Memory B cell (primary cell): ENCODE results near the gene SMPDL3B.
A peak's percentile ranks its signal among the peaks of the same experiment; 100 is the strongest.

Experiments
- ATAC-seq: fragments of 150-1000 bp; cut with Tn5 transposase; 2 replicates; pipeline ENCODE4 v1.10.0; 2021; ENCODE audit warnings: low read depth, mild to moderate bottlenecking, moderate library complexity
- DNase-seq, 2 donors: peaks; one replicate each; pipeline ENCODE4 v3.0.0; 2022; ENCODE audit warnings: low spot score in 2 of 2
- H3K27ac Mint-ChIP-seq: one replicate; pipeline ENCODE4 v1.8.0; 2022; ENCODE audit warnings: mild to moderate bottlenecking, moderate library complexity, mixed read lengths
- H3K27me3 Mint-ChIP-seq: one replicate; pipeline ENCODE4 v1.8.0; 2022; ENCODE audit warnings: mixed read lengths
- H3K36me3 Mint-ChIP-seq: one replicate; pipeline ENCODE4 v1.8.0; 2022; ENCODE audit warnings: mild to moderate bottlenecking, mixed read lengths
- H3K4me1 Mint-ChIP-seq: one replicate; pipeline ENCODE4 v1.8.0; 2022; ENCODE audit warnings: mixed read lengths
- H3K4me3 Mint-ChIP-seq: one replicate; pipeline ENCODE4 v1.8.0; 2022; ENCODE audit warnings: mild to moderate bottlenecking, moderate library complexity, mixed read lengths
- H3K9me3 Mint-ChIP-seq: one replicate; pipeline ENCODE4 v1.8.0; 2022; ENCODE audit warnings: mixed read lengths

Gene SMPDL3B

GRCh38 chr1:27934818-27935549 lies at the start of gene SMPDL3B:
Gene SMPDL3B (plus strand): TSS chr1:27935000. CDS start chr1:27935184, 184 bp downstream.
- no peak within 1 kb of the TSS for H3K4me3 Mint-ChIP-seq
- H3K27ac Mint-ChIP-seq = no peak within 1 kb of the TSS
- DNase-seq (no peak), ATAC-seq (no peak)
- H3K9me3 Mint-ChIP-seq = no peaks in the 10 kb centered on the region
- H3K4me1 Mint-ChIP-seq = peaks cover 17% of the 10 kb centered on the region
- peaks cover 2% of the 10 kb centered on the region for H3K36me3 Mint-ChIP-seq
- H3K27me3 Mint-ChIP-seq = peaks cover 13% of the 10 kb centered on the region

GRCh38 chr1:27885114-27885528 lies 49.7 kb upstream of the SMPDL3B start:
- H3K9me3 Mint-ChIP-seq = no peaks in the 10 kb centered on the region
- H3K27ac Mint-ChIP-seq = peak overlapping the region; percentile 95
- H3K27me3 Mint-ChIP-seq = no peaks in the 10 kb centered on the region
- H3K4me3 Mint-ChIP-seq = peak overlapping the region; percentile 50
- H3K4me1 Mint-ChIP-seq = peaks cover 45% of the 10 kb centered on the region
- DNase-seq (no peak), ATAC-seq (no peak)
- peaks cover 21% of the 10 kb centered on the region for H3K36me3 Mint-ChIP-seq

DNA sequence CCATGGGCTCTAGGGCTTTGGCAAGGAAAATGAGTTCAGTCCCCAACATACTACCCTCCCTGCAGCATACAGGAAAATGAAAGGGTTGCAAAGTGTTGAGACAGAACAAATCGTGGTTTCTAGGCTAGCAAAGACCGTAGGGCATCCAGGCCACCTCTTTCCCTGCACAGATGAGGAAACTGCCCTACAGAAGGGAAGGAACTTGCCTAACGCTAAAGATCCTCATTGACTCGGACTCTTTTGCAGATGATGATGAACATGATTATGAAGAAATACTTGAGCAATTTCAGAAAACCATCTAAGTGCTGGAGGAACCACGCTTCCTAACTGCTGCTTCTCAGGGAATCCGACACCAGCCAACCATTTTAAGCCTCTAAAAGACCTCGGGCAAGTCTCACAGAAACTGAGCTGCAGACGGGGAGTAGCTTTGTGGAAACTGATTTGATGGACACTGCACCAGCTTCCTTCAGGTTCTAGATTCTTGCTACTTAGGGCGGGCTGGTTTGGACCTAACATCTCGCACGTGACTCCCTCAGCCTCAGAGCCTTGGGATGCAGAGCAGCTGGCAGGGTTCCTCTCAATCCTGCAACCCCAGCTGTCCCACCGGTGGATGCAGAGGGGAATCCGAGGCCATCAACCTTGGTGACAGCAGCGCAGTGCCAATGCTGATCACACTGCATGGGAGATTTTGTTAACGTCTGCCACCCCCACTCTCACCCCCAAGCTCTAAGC lies 49.0 kb upstream of the SMPDL3B start:
- peaks cover 48% of the 10 kb centered on the region for H3K4me1 Mint-ChIP-seq

GRCh38 chr1:27886353-27886679 lies 48.5 kb upstream of the SMPDL3B start:
- DNase-seq (no peak), ATAC-seq (no peak)
- H3K36me3 Mint-ChIP-seq = peaks cover 20% of the 10 kb centered on the region
- H3K27me3 Mint-ChIP-seq = no peaks in the 10 kb centered on the region
- H3K27ac Mint-ChIP-seq = peak overlapping the region; percentile 94
- H3K9me3 Mint-ChIP-seq = no peaks in the 10 kb centered on the region
- no peak overlapping the region for H3K4me3 Mint-ChIP-seq
- peaks cover 52% of the 10 kb centered on the region for H3K4me1 Mint-ChIP-seq

More for the DNA sequence above, 49.0 kb upstream of the SMPDL3B start:
- Mint-ChIP-seq H3K27ac (peak overlapping the region; percentile 95), H3K27me3 (no peaks in the 10 kb centered on the region), H3K36me3 (peaks cover 21% of the 10 kb centered on the region), H3K9me3 (no peaks in the 10 kb centered on the region), H3K4me3 (peak overlapping the region; percentile 50)
- ATAC-seq (no peak), DNase-seq (no peak)

- peak overlapping the region; percentile 94 for H3K27ac Mint-ChIP-seq
- peaks cover 18% of the 10 kb centered on the region for H3K36me3 Mint-ChIP-seq
- H3K27me3 Mint-ChIP-seq = no peaks in the 10 kb centered on the region
- ATAC-seq = no peak
- H3K9me3 Mint-ChIP-seq = no peaks in the 10 kb centered on the region
- peaks cover 55% of the 10 kb centered on the region for H3K4me1 Mint-ChIP-seq
- H3K4me3 Mint-ChIP-seq = peak overlapping the region; percentile 42
- DNase-seq = no peak
Measured at GRCh38 chr1:27886744-27887143, 48.1 kb upstream of the SMPDL3B start.

DNA sequence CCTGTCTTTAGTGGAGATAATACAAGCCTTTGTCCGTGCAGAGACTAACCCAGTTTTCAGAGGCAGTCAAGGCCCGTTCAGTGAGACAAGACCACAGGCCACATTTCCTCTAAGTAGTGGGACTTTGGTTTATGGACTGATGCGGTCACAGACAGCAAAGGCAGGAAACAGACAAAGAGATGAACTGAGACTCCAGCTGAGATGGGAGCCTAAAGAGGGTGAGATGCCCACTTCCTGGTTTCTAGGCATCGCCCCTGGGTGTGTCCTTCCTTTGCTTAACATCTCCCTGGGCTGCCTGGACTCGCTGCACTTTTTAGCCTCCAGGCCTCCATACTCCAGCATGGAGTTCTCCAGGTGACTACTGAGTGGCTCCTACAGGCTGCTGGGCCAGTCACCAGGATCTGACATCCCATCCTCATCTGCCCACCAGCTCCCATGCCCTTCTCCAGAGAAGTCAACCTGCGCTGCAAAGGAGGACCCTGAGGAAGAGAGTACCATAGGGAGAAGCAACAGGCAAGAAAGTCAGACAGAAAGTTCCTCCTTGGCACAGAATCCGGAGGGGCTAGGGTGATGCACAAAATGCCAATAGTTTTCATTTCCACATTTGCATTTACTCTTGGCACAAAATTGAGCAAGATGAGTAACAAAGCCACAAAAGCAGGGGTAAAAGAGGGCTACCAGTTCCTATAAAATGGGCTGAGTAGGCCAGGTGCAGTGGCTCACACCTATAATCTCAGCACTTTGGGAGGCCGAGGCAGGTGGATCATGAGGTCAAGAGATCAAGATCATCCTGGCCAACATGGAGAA lies 47.4 kb upstream of the SMPDL3B start:
- ATAC-seq = peak; percentile 31
- no peak for DNase-seq
- no peaks in the 10 kb centered on the region for H3K9me3 Mint-ChIP-seq
- H3K27me3 Mint-ChIP-seq = no peaks in the 10 kb centered on the region
- H3K4me3 Mint-ChIP-seq = peak overlapping the region; percentile 42
- H3K27ac Mint-ChIP-seq = peak overlapping the region; percentile 94
- peaks cover 60% of the 10 kb centered on the region for H3K4me1 Mint-ChIP-seq
- H3K36me3 Mint-ChIP-seq = peaks cover 16% of the 10 kb centered on the region

DNA sequence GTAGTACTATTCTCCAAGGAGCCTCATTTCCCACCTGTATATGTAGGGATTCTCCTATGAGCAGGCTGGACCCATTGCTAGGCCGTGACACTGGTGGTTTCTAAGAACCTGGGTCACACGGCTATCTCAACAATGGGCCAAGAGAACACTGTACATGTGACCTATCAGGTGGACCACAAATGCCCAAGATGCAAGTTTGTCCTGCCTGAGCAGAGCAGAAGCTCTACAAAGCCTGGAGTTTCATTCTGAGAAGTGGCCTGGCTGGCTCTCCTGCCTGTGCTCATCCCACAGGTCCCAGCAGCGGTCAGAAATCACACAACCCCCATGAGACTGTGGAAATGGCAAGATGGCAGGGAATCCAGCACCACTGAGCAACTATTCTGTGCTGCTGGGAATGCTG lies 45.3 kb upstream of the SMPDL3B start:
- H3K36me3 Mint-ChIP-seq = peaks cover 12% of the 10 kb centered on the region
- ATAC-seq = no peak
- H3K4me3 Mint-ChIP-seq = no peak overlapping the region

DNA sequence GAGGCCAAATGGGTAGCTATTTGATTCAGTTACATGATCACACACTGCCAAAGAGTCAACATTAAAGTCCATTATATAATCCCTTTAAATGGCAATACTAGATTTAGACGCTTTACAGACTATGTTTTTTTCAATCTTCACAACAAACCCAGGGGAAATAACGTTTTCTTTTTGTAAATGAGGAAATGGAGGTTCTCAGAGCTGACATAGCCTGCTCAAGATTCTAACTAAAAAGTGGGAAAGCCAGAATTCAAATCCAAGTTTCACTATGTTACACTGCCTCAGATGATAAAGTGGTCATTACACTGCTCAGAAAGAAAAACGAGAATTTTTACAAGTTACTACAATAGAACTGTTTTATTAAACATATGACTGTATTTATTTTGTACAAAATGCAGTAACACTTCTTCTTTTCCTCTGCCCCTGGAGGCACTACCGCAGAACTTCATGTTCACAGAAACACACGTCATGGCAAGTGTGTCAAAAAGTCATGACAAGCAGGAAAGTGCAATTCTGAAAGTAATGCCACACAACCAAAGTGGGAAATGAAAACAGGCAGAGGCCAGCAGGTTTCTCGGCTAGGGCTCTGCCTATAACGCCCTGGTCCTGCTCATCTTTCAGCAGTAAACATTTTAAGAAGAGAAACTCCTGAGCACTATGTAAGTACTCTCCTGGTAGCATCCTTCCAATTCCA lies 43.5 kb upstream of the SMPDL3B start:
- no peaks in the 10 kb centered on the region for H3K27me3 Mint-ChIP-seq
- peak in 1 of 2 donors; percentile 66 for DNase-seq
- no peaks in the 10 kb centered on the region for H3K9me3 Mint-ChIP-seq
- peak overlapping the region; percentile 62 for H3K4me3 Mint-ChIP-seq
- peak overlapping the region; percentile 99 for H3K27ac Mint-ChIP-seq
- peak; percentile 81 for ATAC-seq
- peaks cover 18% of the 10 kb centered on the region for H3K36me3 Mint-ChIP-seq
- peaks cover 38% of the 10 kb centered on the region for H3K4me1 Mint-ChIP-seq

More for the DNA sequence above, 45.3 kb upstream of the SMPDL3B start:
- DNase-seq = no peak
- no peaks in the 10 kb centered on the region for H3K9me3 Mint-ChIP-seq
- H3K27me3 Mint-ChIP-seq = no peaks in the 10 kb centered on the region
- H3K4me1 Mint-ChIP-seq = peaks cover 50% of the 10 kb centered on the region
- peak overlapping the region; percentile 35 for H3K27ac Mint-ChIP-seq

- no peaks in the 10 kb centered on the region for H3K9me3 Mint-ChIP-seq
- H3K4me3 Mint-ChIP-seq = no peak overlapping the region
- H3K4me1 Mint-ChIP-seq = peaks cover 25% of the 10 kb centered on the region
- H3K27me3 Mint-ChIP-seq = no peaks in the 10 kb centered on the region
- peaks cover 20% of the 10 kb centered on the region for H3K36me3 Mint-ChIP-seq
- peak overlapping the region; percentile 86 for H3K27ac Mint-ChIP-seq
- ATAC-seq = no peak
- no peak for DNase-seq
Measured at GRCh38 chr1:27894521-27894920, 40.3 kb upstream of the SMPDL3B start.

DNA sequence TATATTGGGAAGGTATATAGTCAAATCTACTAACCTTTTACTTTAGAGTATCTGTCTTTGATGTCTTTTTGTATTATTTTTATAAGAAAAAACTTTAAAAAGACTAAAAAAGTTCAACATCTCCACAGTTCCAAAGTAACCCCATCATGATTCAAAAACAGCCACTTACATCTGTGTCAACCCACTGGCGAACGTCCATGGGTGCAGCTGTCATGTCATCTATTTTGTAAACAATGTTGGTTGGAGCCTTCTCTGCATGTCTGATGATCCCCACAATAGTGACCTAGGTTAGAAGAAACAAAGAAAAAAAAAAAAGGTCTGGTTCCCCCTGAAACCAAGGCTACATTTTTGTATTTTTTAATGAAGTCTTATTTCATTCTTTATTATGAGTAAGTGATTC lies 28.0 kb upstream of the SMPDL3B start:
- Mint-ChIP-seq H3K36me3 (peaks cover 21% of the 10 kb centered on the region), H3K4me1 (no peaks in the 10 kb centered on the region), H3K4me3 (no peak overlapping the region), H3K27ac (no peak overlapping the region), H3K27me3 (no peaks in the 10 kb centered on the region), H3K9me3 (no peaks in the 10 kb centered on the region)
- DNase-seq (no peak), ATAC-seq (no peak)

DNA sequence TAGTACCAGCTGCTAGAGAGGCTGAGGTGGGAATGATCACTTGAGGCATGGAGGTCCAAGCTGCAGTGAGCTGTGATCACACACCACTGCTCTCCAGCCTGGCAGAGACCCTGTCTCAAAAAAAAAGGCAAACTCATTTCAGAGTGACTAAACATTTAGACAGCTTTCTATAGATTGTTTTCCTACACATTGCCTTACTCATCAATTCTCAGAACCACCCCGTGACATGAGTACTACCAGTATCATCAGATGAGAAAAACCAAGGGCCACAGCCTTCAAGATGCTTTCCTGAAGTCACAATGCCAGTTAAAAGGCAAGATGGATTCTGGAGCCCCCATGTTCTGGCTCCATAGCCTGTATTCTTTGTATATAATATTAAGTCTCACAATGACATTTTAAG lies 22.4 kb upstream of the SMPDL3B start:
- H3K27ac Mint-ChIP-seq = no peak overlapping the region
- H3K36me3 Mint-ChIP-seq = peaks cover 17% of the 10 kb centered on the region
- peaks cover 15% of the 10 kb centered on the region for H3K4me1 Mint-ChIP-seq
- H3K9me3 Mint-ChIP-seq = no peaks in the 10 kb centered on the region
- no peak for ATAC-seq
- H3K27me3 Mint-ChIP-seq = no peaks in the 10 kb centered on the region
- no peak for DNase-seq
- no peak overlapping the region for H3K4me3 Mint-ChIP-seq

DNA sequence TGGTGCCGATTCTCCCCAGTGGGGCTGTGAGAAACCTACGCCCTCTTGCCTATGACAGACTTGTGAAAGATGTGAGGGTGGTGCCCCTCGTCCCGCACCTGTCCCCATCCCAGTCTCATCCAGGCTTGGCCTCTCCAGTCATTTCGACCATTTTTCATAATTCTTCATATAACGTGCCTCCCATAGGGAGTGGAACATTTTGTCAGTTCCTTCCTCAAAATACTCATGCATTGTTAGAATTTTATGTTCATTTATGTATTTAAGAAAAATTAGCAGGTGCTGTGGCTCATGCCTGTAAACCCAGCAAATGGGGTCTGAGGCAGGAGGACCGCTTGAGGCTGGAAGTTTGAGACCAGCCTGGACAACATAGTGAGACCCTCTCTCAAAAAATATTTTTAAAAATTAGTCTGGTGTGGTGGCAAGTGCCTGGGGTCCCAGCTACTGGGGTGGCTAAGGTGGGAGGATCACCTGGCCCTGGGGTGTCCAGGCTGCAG lies 19.7 kb upstream of the SMPDL3B start:
- no peak for ATAC-seq
- Mint-ChIP-seq H3K27ac (peak overlapping the region; percentile 98), H3K4me3 (peak overlapping the region; percentile 97), H3K36me3 (peaks cover 8% of the 10 kb centered on the region), H3K4me1 (peaks cover 15% of the 10 kb centered on the region), H3K9me3 (no peaks in the 10 kb centered on the region), H3K27me3 (peaks cover 3% of the 10 kb centered on the region)
- no peak for DNase-seq

DNA sequence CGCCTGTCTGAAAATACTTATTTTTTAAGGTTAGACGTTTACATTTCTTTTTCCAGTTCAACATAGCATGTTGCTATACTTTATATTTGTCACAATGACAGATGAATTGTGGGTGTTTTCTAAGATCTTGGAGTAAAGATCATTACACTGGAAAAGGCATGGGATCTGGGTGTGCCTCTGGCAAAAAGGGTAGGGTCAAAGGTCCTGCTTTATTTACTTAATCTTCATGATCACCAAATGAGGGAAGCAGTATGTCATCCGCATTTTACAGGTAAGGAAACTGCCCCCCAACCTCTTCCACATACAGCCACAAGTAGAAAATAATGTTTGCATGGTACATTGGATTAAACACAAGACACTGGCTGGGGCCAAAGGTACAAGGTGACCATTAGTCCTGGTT lies 12.5 kb upstream of the SMPDL3B start:
- no peaks in the 10 kb centered on the region for H3K36me3 Mint-ChIP-seq
- H3K27me3 Mint-ChIP-seq = peaks cover 3% of the 10 kb centered on the region
- H3K4me3 Mint-ChIP-seq = no peak overlapping the region
- DNase-seq = no peak
- ATAC-seq = no peak
- no peak overlapping the region for H3K27ac Mint-ChIP-seq
- H3K4me1 Mint-ChIP-seq = no peaks in the 10 kb centered on the region
- H3K9me3 Mint-ChIP-seq = no peaks in the 10 kb centered on the region
